ENCODE data around the gene SLC39A11.
"Not testable (repeated sequence)": the region's sequence is repeated elsewhere in the genome, so short reads cannot be mapped to it uniquely, and the experiment has no call there.

SLC39A11 gene

GRCh38 chr17:72639711-72640110, 452.8 kb downstream of the SLC39A11 start:
- DNase-seq, result no peak

- not testable (repeated sequence) for DNase-seq
Measured at GRCh38 chr17:72638932-72639331, 453.6 kb downstream of the SLC39A11 start.

GRCh38 chr17:72635034-72635635, 457.4 kb downstream of the SLC39A11 start:
- DNase-seq, result peak; percentile 14

GRCh38 chr17:72634621-72635020, 457.9 kb downstream of the SLC39A11 start:
- DNase-seq, result peak; percentile 34

- no peak for DNase-seq
Measured at GRCh38 chr17:72631949-72632684, 460.4 kb downstream of the SLC39A11 start.

- no peak for DNase-seq
Measured at GRCh38 chr17:72631568-72631948, 460.9 kb downstream of the SLC39A11 start.

GRCh38 chr17:72624652-72625051, 467.8 kb downstream of the SLC39A11 start:
- DNase-seq, result no peak

- no peak for DNase-seq
Measured at GRCh38 chr17:72624226-72624625, 468.3 kb downstream of the SLC39A11 start.

- DNase-seq, result no peak
Measured at GRCh38 chr17:72622661-72623433, 469.6 kb downstream of the SLC39A11 start.

- no peak for DNase-seq
Measured at GRCh38 chr17:72619976-72620650, 472.4 kb downstream of the SLC39A11 start.

- DNase-seq, result peak; percentile 10
Measured at GRCh38 chr17:72618001-72618509, 474.4 kb downstream of the SLC39A11 start.

GRCh38 chr17:72617557-72617956, 474.9 kb downstream of the SLC39A11 start:
- DNase-seq, result no peak

- DNase-seq, result no peak
Measured at GRCh38 chr17:72616447-72616846, 476.0 kb downstream of the SLC39A11 start.

- DNase-seq, result no peak
Measured at GRCh38 chr17:72615627-72615991, 476.9 kb downstream of the SLC39A11 start.

GRCh38 chr17:72614871-72615626, 477.4 kb downstream of the SLC39A11 start:
- no peak for DNase-seq

GRCh38 chr17:72614476-72614870, 478.0 kb downstream of the SLC39A11 start:
- no peak for DNase-seq

- DNase-seq, result no peak
Measured at GRCh38 chr17:72613806-72614292, 478.6 kb downstream of the SLC39A11 start.

GRCh38 chr17:72613396-72613795, 479.1 kb downstream of the SLC39A11 start:
- no peak for DNase-seq

GRCh38 chr17:72611172-72611571, 481.3 kb downstream of the SLC39A11 start:
- no peak for DNase-seq

- DNase-seq, result no peak
Measured at GRCh38 chr17:72609501-72609900, 483.0 kb downstream of the SLC39A11 start.

GRCh38 chr17:72608436-72608835, 484.1 kb downstream of the SLC39A11 start:
- DNase-seq, result no peak

- DNase-seq, result no peak
Measured at GRCh38 chr17:72606656-72607055, 485.8 kb downstream of the SLC39A11 start.
